Karpas-422 (cell line): ENCODE results near the gene MTA1. TPM values are rescaled to one million over a fixed set of nuclear protein-coding genes. Genes with fewer than 3 reads are reported as not detected.

Experiments used
- DNase-seq: peaks from one replicate; pipeline ENCODE4 v3.0.0-alpha.2; 2015
- H2AFZ ChIP-seq: fragments of 200-600 bp; sonication (generic); 2 replicates; pipeline ENCODE4 v1.6.1; 2014; ENCODE audit warnings: antibody characterized with exemption, low read length, mixed read lengths
- H3K27ac ChIP-seq: fragments of 200-600 bp; sonication (generic); 2 replicates; pipeline ENCODE4 v1.5.1; 2014; ENCODE audit warnings: mild to moderate bottlenecking, low read length, moderate library complexity
- H3K27me3 ChIP-seq: fragments of 200-600 bp; sonication (generic); 2 replicates; pipeline ENCODE4 v1.6.1; 2014; ENCODE audit warnings: low read length, mixed read lengths
- H3K36me3 ChIP-seq: fragments of 200-600 bp; sonication (generic); 2 replicates; pipeline ENCODE4 v1.6.1; 2014; ENCODE audit warnings: low read length, mixed read lengths; ENCODE audit not compliant: insufficient read depth
- H3K4me1 ChIP-seq: fragments of 200-600 bp; sonication (generic); 2 replicates; pipeline ENCODE4 v1.6.1; 2014; ENCODE audit warnings: mild to moderate bottlenecking, low read length, mixed read lengths
- H3K4me2 ChIP-seq: fragments of 200-600 bp; sonication (generic); 2 replicates; pipeline ENCODE4 v1.6.1; 2014; ENCODE audit warnings: low read length, low read depth, mild to moderate bottlenecking; ENCODE audit not compliant: poor library complexity, severe bottlenecking
- H3K4me3 ChIP-seq: fragments of 200-600 bp; sonication (generic); 2 replicates; pipeline ENCODE4 v1.5.1; 2014; ENCODE audit warnings: mild to moderate bottlenecking, antibody characterized with exemption, low read length, mixed read lengths
- H3K79me2 ChIP-seq: fragments of 200-600 bp; sonication (generic); 2 replicates; pipeline ENCODE4 v1.6.1; 2014; ENCODE audit warnings: mild to moderate bottlenecking, low read length, mixed read lengths
- H3K9ac ChIP-seq: fragments of 200-600 bp; sonication (generic); 2 replicates; pipeline ENCODE4 v1.6.0; 2014; ENCODE audit warnings: low read length
- H3K9me2 ChIP-seq: fragments of 200-600 bp; sonication (generic), shearing (Covaris generic); replicated peaks from 2 replicates; pipeline ENCODE4 v1.6.0; 2014; ENCODE audit warnings: mild to moderate bottlenecking, low read length, moderate library complexity; ENCODE audit not compliant: insufficient read depth
- H3K9me3 ChIP-seq: fragments of 300-700, 200-600 bp; sonication (generic); 2 replicates; pipeline ENCODE4 v1.6.1; 2014; ENCODE audit warnings: low read length, mixed read lengths
- H4K20me1 ChIP-seq: fragments of 200-600 bp; sonication (generic); 2 replicates; pipeline ENCODE4 v1.6.1; 2014; ENCODE audit warnings: mild to moderate bottlenecking, antibody characterized with exemption, low read length, low read depth; ENCODE audit not compliant: insufficient read depth
- total RNA-seq: library from RNA; depleted of rRNA; stranded (reverse); fragments of >200 nt; shearing (Covaris generic); gene quantifications from 2 replicates; pipeline ENCODE4 v1.2.3, GENCODE V29; 2014; ENCODE audit warnings: low replicate concordance

MTA1 gene
- total RNA-seq, 1 experiment from 2014 or later = 94.6 TPM

- no peak for DNase-seq
- H3K4me1 ChIP-seq = peaks cover 29% of the 10 kb centered on the region
- peak overlapping the region; percentile 70; the same call in 1 of the 2 replicates for H3K27ac ChIP-seq
- H2AFZ ChIP-seq = no peak overlapping the region
- peak overlapping the region; percentile 95 for H3K4me2 ChIP-seq
- H3K4me3 ChIP-seq = peak overlapping the region; percentile 93
- no peaks in the 10 kb centered on the region for H3K9me3 ChIP-seq
- no peaks in the 10 kb centered on the region for H3K9me2 ChIP-seq
- H4K20me1 ChIP-seq = peaks cover 53% of the 10 kb centered on the region
- H3K27me3 ChIP-seq = no peaks in the 10 kb centered on the region
- H3K9ac ChIP-seq = peak overlapping the region; percentile 95
- peaks cover 16% of the 10 kb centered on the region for H3K36me3 ChIP-seq
- peaks cover 70% of the 10 kb centered on the region for H3K79me2 ChIP-seq
These were observed 2.3 kb downstream of the MTA1 start for GRCh38 chr14:105421723-105422615.

- Histone ChIP-seq H3K9me3 (no peaks in the 10 kb centered on the region), H3K36me3 (peaks cover 19% of the 10 kb centered on the region), H4K20me1 (peaks cover 60% of the 10 kb centered on the region), H3K9ac (no peak overlapping the region), H3K27me3 (no peaks in the 10 kb centered on the region), H3K4me1 (peaks cover 29% of the 10 kb centered on the region), H3K4me3 (no peak overlapping the region), H3K79me2 (peaks cover 79% of the 10 kb centered on the region), H3K9me2 (no peaks in the 10 kb centered on the region), H2AFZ (no peak overlapping the region), H3K27ac (no peak overlapping the region), H3K4me2 (no peak overlapping the region)
- no peak for DNase-seq
These were observed 3.3 kb downstream of the MTA1 start for GRCh38 chr14:105422695-105423487.

GRCh38 chr14:105423488-105424195 is 4.0 kb downstream of the MTA1 start:
- Histone ChIP-seq H3K9me2 (no peaks in the 10 kb centered on the region), H3K4me1 (peaks cover 26% of the 10 kb centered on the region), H3K36me3 (peaks cover 25% of the 10 kb centered on the region), H3K9me3 (no peaks in the 10 kb centered on the region), H3K79me2 (peaks cover 86% of the 10 kb centered on the region), H2AFZ (no peak overlapping the region), H3K4me2 (no peak overlapping the region), H3K4me3 (no peak overlapping the region), H3K27ac (no peak overlapping the region), H4K20me1 (peaks cover 68% of the 10 kb centered on the region), H3K9ac (no peak overlapping the region), H3K27me3 (no peaks in the 10 kb centered on the region)
- no peak for DNase-seq

- Histone ChIP-seq H2AFZ (no peak overlapping the region), H3K27me3 (no peaks in the 10 kb centered on the region), H3K4me1 (peaks cover 18% of the 10 kb centered on the region), H3K9me3 (no peaks in the 10 kb centered on the region), H3K9me2 (no peaks in the 10 kb centered on the region), H4K20me1 (peaks cover 72% of the 10 kb centered on the region), H3K79me2 (peaks cover 90% of the 10 kb centered on the region), H3K4me3 (no peak overlapping the region), H3K4me2 (no peak overlapping the region), H3K27ac (no peak overlapping the region), H3K36me3 (peaks cover 25% of the 10 kb centered on the region), H3K9ac (no peak overlapping the region)
- no peak for DNase-seq
These were observed 5.2 kb downstream of the MTA1 start for GRCh38 chr14:105424861-105425260.

- no peak for DNase-seq
- Histone ChIP-seq H2AFZ (no peak overlapping the region), H3K79me2 (peaks cover 93% of the 10 kb centered on the region), H3K9ac (no peak overlapping the region), H3K9me3 (no peaks in the 10 kb centered on the region), H3K27ac (no peak overlapping the region), H3K27me3 (no peaks in the 10 kb centered on the region), H4K20me1 (peaks cover 69% of the 10 kb centered on the region), H3K4me2 (no peak overlapping the region), H3K4me3 (no peak overlapping the region), H3K9me2 (no peaks in the 10 kb centered on the region), H3K4me1 (peaks cover 16% of the 10 kb centered on the region), H3K36me3 (peaks cover 34% of the 10 kb centered on the region)
These were observed 6.2 kb downstream of the MTA1 start for GRCh38 chr14:105425823-105426247.

- Histone ChIP-seq H3K27me3 (no peaks in the 10 kb centered on the region), H3K36me3 (peaks cover 34% of the 10 kb centered on the region), H3K4me2 (no peak overlapping the region), H3K9ac (no peak overlapping the region), H3K9me2 (no peaks in the 10 kb centered on the region), H2AFZ (no peak overlapping the region), H4K20me1 (peaks cover 65% of the 10 kb centered on the region), H3K4me3 (no peak overlapping the region), H3K4me1 (peaks cover 8% of the 10 kb centered on the region), H3K9me3 (no peaks in the 10 kb centered on the region), H3K27ac (no peak overlapping the region), H3K79me2 (peaks cover 93% of the 10 kb centered on the region)
- no peak for DNase-seq
These were observed 6.9 kb downstream of the MTA1 start for GRCh38 chr14:105426416-105427130.

- no peak overlapping the region for H2AFZ ChIP-seq
- no peak overlapping the region for H3K4me3 ChIP-seq
- no peaks in the 10 kb centered on the region; the same call in 1 of the 2 replicates for H3K4me1 ChIP-seq
- no peak overlapping the region for H3K27ac ChIP-seq
- peaks cover 91% of the 10 kb centered on the region for H3K79me2 ChIP-seq
- no peaks in the 10 kb centered on the region for H3K27me3 ChIP-seq
- peaks cover 57% of the 10 kb centered on the region for H4K20me1 ChIP-seq
- H3K9ac ChIP-seq = no peak overlapping the region
- DNase-seq = no peak
- H3K36me3 ChIP-seq = peaks cover 30% of the 10 kb centered on the region
- H3K4me2 ChIP-seq = no peak overlapping the region
- no peaks in the 10 kb centered on the region for H3K9me2 ChIP-seq
- no peaks in the 10 kb centered on the region for H3K9me3 ChIP-seq
These were observed 7.8 kb downstream of the MTA1 start for GRCh38 chr14:105427412-105427811.
